Hepatocyte (in vitro differentiated cells): ENCODE measurements around the gene HDAC5.

Source experiments
- CTCF ChIP-seq: fragments of 200-600 bp; sonication (generic); IDR thresholded peaks from 2 replicates; pipeline ENCODE4 v1.5.1; 2016; ENCODE audit warnings: antibody characterized with exemption, mild to moderate bottlenecking; ENCODE audit not compliant: poor library complexity
- EZH2phosphoT487 ChIP-seq: fragments of 200-600 bp; sonication (generic); IDR thresholded peaks from one replicate; pipeline ENCODE4 v1.6.1; 2018; ENCODE audit warnings: antibody characterized with exemption, mild to moderate bottlenecking, low read depth, moderate library complexity; ENCODE audit not compliant: unreplicated experiment, severe bottlenecking

- no peak for TF ChIP-seq EZH2phosphoT487
- TF ChIP-seq CTCF, result no peak
Measured at GRCh38 chr17:44038604-44039011, 84.8 kb downstream of the HDAC5 start.
